ENCODE measurements around the gene FOXP4.

Gene FOXP4

GRCh38 chr6:41531016-41531415, 15.2 kb upstream of the FOXP4 start:
- Histone ChIP-seq H3K79me2 (ENCODE audit: low read length) (no peaks in the 10 kb centered on the region), H3K4me3 (ENCODE audit: low read length) (no peak overlapping the region; the same call in 1 of the 2 replicates), H3K27me3 (ENCODE audit: low read depth, low read length) (no peaks in the 10 kb centered on the region), H3K27ac (ENCODE audit: low read length) (no peak overlapping the region), H3K9ac (ENCODE audit: low read length) (no peak overlapping the region; the same call in 1 of the 2 replicates), H3K9me3 (ENCODE audit: insufficient read depth, low read length) (no peaks in the 10 kb centered on the region), H3K4me2 (ENCODE audit: low read length) (peak overlapping the region; percentile 64), H4K20me1 (ENCODE audit: insufficient read depth, low read length) (no peaks in the 10 kb centered on the region), H2AFZ (ENCODE audit: low read depth, low read length) (no peak overlapping the region), H3K4me1 (ENCODE audit: low read length) (peaks cover 16% of the 10 kb centered on the region), H3K36me3 (replicated peaks; ENCODE audit: low read depth, low read length) (no peaks in the 10 kb centered on the region)
- TF ChIP-seq CTCF (IDR thresholded peaks at IDR 0.05; ENCODE audit: low read depth, low read length) (no peak), EZH2phosphoT487 (IDR thresholded peaks at IDR 0.05; ENCODE audit: low read depth) (no peak)

GRCh38 chr6:41531591-41532582, 14.3 kb upstream of the FOXP4 start:
- Histone ChIP-seq H3K4me3 (ENCODE audit: low read length) (peak overlapping the region; percentile 62), H3K4me2 (ENCODE audit: low read length) (peak overlapping the region; percentile 64), H3K36me3 (replicated peaks; ENCODE audit: low read depth, low read length) (no peaks in the 10 kb centered on the region), H3K79me2 (ENCODE audit: low read length) (no peaks in the 10 kb centered on the region), H3K9me3 (ENCODE audit: insufficient read depth, low read length) (no peaks in the 10 kb centered on the region), H2AFZ (ENCODE audit: low read depth, low read length) (0 out of 2 replicates have a peak overlapping the region, but pooled peaks have one; percentile 4), H4K20me1 (ENCODE audit: insufficient read depth, low read length) (no peaks in the 10 kb centered on the region), H3K4me1 (ENCODE audit: low read length) (peaks cover 16% of the 10 kb centered on the region), H3K27ac (ENCODE audit: low read length) (no peak overlapping the region), H3K27me3 (ENCODE audit: low read depth, low read length) (no peaks in the 10 kb centered on the region), H3K9ac (ENCODE audit: low read length) (peak overlapping the region; percentile 16; the same call in 1 of the 2 replicates)
- no peak for TF ChIP-seq CTCF (IDR thresholded peaks at IDR 0.05; ENCODE audit: low read depth, low read length)
- no peak for TF ChIP-seq EZH2phosphoT487 (IDR thresholded peaks at IDR 0.05; ENCODE audit: low read depth)

GRCh38 chr6:41535766-41536165, 10.4 kb upstream of the FOXP4 start:
- H3K4me2 ChIP-seq (ENCODE audit: low read length): no peak overlapping the region
- H3K4me1 ChIP-seq (ENCODE audit: low read length): peaks cover 25% of the 10 kb centered on the region
- H3K9me3 ChIP-seq (ENCODE audit: insufficient read depth, low read length): no peaks in the 10 kb centered on the region
- H3K9ac ChIP-seq (ENCODE audit: low read length): no peak overlapping the region
- TF ChIP-seq CTCF (IDR thresholded peaks at IDR 0.05; ENCODE audit: low read depth, low read length) (no peak), EZH2phosphoT487 (IDR thresholded peaks at IDR 0.05; ENCODE audit: low read depth) (no peak)
- H3K27ac ChIP-seq (ENCODE audit: low read length): no peak overlapping the region
- no peaks in the 10 kb centered on the region for H3K36me3 ChIP-seq (replicated peaks; ENCODE audit: low read depth, low read length)
- no peaks in the 10 kb centered on the region for H3K27me3 ChIP-seq (ENCODE audit: low read depth, low read length)
- H3K79me2 ChIP-seq (ENCODE audit: low read length): no peaks in the 10 kb centered on the region
- no peaks in the 10 kb centered on the region for H4K20me1 ChIP-seq (ENCODE audit: insufficient read depth, low read length)
- no peak overlapping the region for H3K4me3 ChIP-seq (ENCODE audit: low read length)
- no peak overlapping the region for H2AFZ ChIP-seq (ENCODE audit: low read depth, low read length)

Data from OCI-LY3 (cell line).